Inferior parietal cortex (tissue), 1 donor: Measurements from ENCODE around the gene ARHGEF25.
"Not testable (repeated sequence)": the region's sequence is repeated elsewhere in the genome, so short reads cannot be mapped to it uniquely, and the experiment has no call there.

Source experiments
- DNase-seq: peaks from one replicate; pipeline ENCODE4 v3.0.0-alpha.2; 2016; ENCODE audit errors: extremely low spot score

The ARHGEF25 gene

DNA sequence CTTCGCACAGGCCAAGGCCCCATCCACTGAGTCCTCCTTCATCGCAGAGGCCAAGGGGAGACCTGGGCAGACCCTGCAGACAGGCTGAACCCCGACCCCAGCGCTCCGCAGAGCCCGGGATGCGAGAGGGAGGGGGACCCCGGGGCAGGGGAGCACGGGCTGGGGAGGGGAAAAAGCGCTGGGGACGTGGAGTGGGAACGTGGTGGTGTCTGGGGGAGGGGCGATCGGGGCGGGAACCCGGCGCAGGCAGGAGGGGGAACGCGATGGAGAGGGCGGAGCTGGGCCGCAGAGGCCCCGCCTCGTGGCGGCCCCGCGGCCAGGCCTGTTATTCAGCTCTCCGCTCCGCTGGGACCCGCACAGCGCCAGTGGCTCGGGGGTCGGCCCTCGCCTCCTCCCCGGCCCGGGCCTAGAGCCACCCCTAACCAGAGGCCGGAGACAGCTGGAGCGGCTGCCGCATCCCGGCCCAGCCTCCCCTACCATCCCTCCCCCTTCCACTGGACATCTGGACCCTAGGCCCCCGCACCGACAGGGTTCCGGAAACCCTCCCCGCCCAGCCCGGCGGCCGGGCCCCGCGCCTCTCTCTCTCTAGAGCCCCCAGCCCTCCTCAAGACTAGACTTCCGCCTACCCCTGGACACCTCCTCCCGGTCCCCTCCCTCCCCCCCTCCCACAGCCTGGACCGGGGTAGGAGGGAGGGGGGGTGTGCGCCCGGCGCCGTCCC is at the start of gene ARHGEF25:
Gene ARHGEF25, plus strand, starts transcription at position 328 of the 719 bp plus-strand sequence. CDS start 460 bp downstream, outside the sequence.
- DNase-seq = no peak

GRCh38 chr12:57563358-57563757 is 47.9 kb upstream of the ARHGEF25 start:
- DNase-seq = no peak

DNA sequence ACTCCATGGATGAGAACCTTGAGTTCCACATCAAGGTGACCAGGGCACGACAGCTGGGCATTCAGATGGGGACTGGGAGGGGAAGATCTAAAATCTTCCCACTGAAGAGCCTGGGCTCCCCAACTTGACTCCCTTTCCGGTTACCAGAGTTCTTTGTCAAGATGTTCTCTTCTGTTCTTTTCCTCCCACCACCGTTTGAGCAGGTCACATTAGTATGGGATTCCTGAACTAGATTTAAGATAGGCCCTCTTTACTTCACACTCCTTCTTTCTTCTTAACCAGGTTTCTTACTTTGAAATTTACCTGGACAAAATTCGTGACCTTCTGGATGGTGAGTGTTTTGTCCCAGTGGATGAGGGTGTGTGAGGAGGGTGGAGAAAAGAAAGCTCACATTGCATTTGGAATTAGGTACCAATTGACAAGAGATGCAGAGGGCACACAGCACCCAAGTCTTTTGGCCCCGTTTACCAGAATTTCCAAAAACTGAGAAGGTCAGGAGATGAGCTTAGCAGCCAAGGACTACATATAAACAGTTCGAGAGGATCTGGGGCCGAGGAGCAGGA is 47.0 kb upstream of the ARHGEF25 start:
- DNase-seq = no peak

- no peak for DNase-seq
These were observed 42.4 kb upstream of the ARHGEF25 start for GRCh38 chr12:57568838-57569237.

GRCh38 chr12:57569858-57570257 is 41.4 kb upstream of the ARHGEF25 start:
- no peak for DNase-seq

DNA sequence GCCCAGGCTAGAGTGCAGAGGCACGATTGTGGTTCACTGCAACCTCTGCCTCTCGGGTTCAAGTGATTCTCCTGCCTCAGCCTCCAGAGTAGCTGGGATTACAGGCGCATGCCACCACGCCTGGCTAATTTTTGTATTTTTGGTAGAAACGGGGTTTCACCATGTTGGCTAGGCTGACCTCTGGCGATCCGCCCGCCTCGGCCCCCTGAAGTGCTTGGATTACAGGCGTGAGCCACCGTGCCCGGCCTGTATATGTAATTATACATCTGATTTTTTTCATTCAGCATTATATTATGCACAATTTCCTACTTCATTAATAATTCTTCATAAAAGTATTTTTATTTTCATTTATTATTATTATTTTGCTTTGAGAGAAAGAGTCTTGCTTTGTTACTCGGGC is 40.8 kb upstream of the ARHGEF25 start:
- DNase-seq = not testable (repeated sequence)

GRCh38 chr12:57571926-57572762 is 39.1 kb upstream of the ARHGEF25 start:
- no peak for DNase-seq

DNA sequence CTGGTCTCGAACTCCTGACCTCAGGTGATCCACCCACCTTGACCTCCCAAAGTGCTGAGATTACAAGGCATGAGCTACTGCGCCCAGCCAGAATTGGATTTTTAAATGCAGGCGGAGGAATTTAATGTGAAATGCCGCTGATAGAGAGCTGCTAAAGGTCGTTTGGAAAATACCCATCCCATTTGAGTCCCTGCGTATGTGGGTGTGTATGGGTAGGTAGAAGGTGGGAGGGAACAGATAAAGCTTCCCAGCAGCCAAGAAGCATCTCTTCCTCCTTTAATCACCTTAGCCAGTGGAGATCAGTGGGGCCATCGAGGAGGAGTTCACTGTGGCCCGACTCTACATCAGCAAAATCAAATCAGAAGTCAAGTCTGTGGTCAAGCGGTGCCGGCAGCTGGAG is 36.4 kb upstream of the ARHGEF25 start:
- DNase-seq = no peak

DNA sequence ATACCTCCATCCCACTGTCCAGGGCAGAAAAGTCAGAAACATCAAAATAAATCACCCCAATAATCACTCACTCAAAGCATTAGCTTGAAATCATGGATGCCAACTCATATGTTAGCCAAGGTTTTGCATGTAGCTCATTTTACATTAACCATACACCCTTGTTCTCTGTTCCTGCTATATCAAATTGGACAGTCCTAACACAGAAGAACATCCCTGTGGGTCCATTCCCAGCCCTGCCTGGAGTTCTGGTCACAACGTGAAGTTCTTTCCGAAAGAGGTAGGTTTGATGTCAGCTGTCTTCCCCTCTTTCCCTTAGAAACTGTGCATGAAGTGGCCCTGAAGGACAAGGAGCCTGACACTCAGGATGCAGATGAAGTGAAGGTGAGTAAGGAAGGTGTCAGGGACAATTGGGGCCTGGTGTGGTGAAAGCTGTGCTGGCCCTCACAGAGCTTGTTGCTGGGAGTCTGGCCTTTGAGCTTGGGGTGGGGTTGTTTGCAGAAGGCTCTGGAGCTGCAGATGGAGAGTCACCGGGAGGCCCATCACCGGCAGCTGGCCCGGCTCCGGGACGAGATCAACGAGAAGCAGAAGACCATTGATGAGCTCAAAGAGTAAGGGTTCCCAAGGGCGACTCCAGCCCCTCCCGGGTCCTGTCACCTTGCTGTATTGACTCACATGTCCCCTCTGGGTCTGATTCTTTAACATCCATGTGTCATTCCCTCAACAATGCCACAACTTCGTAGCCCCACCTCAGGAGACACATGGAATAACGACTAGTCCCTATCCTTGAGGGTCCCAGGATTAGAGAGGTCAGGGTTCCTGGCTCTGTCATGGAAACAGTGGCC is 35.2 kb upstream of the ARHGEF25 start:
- no peak for DNase-seq

DNA sequence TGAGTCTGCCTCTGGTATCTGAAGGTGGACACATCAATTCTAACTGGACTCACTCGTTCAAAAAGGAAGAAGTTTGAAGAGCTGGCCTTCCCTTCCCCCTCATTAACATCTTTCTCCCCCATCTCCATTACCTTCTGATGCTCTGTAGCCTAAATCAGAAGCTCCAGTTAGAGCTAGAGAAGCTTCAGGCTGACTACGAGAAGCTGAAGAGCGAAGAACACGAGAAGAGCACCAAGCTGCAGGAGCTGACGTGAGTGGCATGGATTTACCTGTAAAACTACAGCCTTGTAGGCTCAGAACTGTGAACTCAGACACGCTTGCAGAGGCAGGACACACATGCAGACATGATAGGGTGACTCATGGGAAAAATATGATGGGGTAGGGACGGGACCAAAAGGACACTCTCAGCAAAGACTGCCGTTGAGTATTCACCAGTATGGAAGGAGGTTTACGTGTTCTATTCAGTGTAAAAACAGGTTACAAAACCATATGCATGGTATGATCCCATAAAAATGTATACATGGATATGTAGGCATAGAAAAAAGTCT is 34.5 kb upstream of the ARHGEF25 start:
- no peak for DNase-seq

GRCh38 chr12:57577981-57578758 is 33.1 kb upstream of the ARHGEF25 start:
- no peak for DNase-seq

DNA sequence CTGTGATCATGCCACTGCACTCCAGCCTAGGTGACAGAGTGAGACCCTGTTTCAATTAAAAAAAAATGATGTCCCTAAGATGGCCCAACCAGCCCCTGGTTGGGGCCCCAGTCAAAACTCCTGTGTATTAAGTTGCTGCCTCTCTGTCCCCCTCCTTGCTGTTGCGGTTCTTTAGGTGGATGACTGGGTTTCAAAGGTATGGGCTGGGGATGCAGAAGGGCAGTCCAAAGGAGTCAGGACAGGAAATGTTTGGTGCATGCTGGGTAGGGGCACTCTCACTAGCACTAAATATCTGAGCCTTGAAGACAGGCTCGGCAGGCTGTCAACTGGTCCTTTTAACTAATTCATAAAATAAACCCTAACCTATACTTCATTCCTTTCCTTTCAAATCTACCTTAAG is 32.2 kb upstream of the ARHGEF25 start:
- DNase-seq = no peak

- peak; percentile 34 for DNase-seq
These were observed 31.4 kb upstream of the ARHGEF25 start for GRCh38 chr12:57579677-57580465.

DNA sequence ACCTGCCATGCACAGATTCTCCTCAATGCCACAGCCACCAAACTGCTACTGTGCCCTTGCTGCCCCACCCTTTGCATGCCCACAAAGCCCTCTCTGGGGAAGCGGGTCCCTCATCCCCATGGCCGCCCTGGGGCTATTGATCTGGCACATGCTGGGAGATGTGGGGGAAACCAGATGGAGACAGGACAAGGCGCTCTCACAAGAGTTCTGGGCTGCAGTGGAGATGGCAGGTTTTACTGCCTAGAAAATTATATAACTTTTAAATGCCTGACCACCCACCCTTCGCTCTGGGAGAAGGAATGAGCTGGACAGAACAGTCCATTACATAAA is 30.8 kb upstream of the ARHGEF25 start:
- DNase-seq = no peak

DNA sequence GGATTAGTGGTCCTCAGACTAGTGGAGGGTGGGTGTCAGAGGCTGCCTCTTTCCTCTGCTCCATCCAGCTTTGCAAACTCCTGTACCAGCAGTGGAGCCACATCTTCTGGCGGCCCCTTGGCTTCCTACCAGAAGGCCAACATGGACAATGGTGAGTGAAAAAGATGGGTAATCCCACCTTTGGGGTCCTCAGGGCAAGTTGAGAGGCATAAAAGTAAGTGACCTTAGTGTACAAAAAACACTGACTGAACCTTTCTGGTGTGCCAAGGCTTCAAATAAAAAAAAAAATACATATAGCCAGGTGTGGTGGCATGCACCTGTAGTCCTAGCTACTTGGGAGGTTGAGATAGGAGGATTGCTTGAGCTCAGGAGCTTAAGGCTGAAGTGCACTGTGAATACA is 29.4 kb upstream of the ARHGEF25 start:
- no peak for DNase-seq

- DNase-seq = no peak
These were observed 28.8 kb upstream of the ARHGEF25 start for GRCh38 chr12:57582440-57582839.

DNA sequence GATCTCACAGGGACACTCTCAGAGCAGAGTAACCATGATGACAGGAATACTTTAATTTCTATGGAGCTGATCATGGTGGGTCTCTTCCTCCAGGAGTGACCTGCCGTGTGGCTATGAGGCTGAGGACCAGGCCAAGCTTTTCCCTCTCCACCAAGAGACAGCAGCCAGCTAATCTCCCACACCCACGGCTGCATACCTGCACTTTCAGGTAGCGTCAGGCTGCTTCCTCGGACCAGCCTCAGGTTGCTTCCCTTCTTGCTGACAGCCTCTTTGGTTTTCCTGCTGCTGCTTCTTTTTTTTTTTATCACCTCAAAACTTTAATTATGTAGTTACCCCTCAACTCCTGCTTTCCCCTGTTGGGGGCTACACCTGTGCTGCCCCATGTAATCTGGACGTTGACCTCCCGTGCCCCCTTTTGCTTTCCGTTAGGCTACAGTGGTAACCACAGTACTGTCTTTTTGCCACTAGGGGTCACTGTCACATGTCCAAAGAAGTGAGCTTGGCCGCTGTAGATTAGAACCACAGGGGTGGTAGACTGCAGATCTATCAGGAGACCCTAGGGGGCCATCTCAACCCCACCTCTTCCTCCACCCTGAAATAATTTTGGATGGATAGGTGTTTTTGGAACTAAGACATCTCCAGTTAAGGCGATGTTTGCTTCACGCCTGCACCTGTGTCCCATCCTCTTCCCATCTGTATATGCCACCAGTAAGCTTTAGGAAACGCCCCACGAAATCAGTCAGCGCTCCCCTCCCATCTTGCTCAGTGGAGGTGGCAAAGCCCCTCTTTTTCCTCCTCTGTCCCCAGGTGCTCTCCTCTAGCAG is 28.0 kb upstream of the ARHGEF25 start:
- DNase-seq = peak; percentile 89

GRCh38 chr12:57584050-57584449 is 27.2 kb upstream of the ARHGEF25 start:
- DNase-seq = no peak

DNA sequence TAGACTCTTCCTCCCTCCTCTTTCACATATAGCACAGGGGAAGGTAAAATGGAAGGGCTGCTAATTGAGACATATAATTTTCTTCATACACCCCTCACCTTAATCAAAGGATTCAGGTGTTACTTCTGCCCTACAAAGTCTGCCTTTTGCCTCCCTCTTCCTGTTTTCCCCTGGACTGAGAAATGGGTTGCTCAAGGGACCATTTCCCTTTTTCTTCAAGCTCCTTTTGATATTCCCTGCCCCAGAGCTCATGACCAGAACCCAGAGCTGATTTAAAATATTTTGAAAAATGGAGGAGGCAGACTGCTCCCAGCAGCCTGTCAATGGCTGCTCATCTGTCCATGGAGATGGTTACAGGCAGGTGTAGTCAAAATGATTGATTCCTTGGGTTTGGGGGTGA is 26.5 kb upstream of the ARHGEF25 start:
- DNase-seq = no peak
